SK-N-SH treated with all-trans-retinoic acid at 6 μM for 48 hours (cell line): ENCODE measurements around the gene TPCN1.

Experiments
- ATAC-seq: fragments of 200-7000 bp; cut with Tn5 transposase; 3 replicates; pipeline ENCODE4 v1.9.1; 2020; ENCODE audit warnings: mild to moderate bottlenecking, moderate library complexity
- ARNTL ChIP-seq: fragments of 450-650 bp; formaldehyde crosslinking; IDR thresholded peaks from 2 replicates; pipeline ENCODE4 v1.5.0; 2020; ENCODE audit warnings: low read depth, mild to moderate bottlenecking, moderate library complexity, borderline replicate concordance
- BACH2 ChIP-seq: fragments of 250-450 bp; sonication (Bioruptor Pico); IDR thresholded peaks from 2 replicates; pipeline ENCODE4 v1.9.0; 2021; ENCODE audit warnings: mild to moderate bottlenecking, borderline replicate concordance
- CSDC2 ChIP-seq: fragments of 250-450 bp; sonication (Bioruptor Pico); IDR thresholded peaks from 2 replicates; pipeline ENCODE4 v1.5.0; 2020; ENCODE audit warnings: mild to moderate bottlenecking, moderate library complexity
- GLIS3 ChIP-seq: fragments of 250-450 bp; sonication (Bioruptor Pico); IDR thresholded peaks from 2 replicates; pipeline ENCODE4 v1.5.0; 2020; ENCODE audit warnings: mild to moderate bottlenecking, moderate library complexity
- ISL1 ChIP-seq: fragments of 250-450 bp; sonication (Bioruptor Pico); IDR thresholded peaks from 2 replicates; pipeline ENCODE4 v2.1.2; 2022; ENCODE audit warnings: mild to moderate bottlenecking, moderate library complexity
- OSR1 ChIP-seq: fragments of 250-450 bp; sonication (Bioruptor Pico); IDR thresholded peaks from 2 replicates; pipeline ENCODE4 v1.8.0; 2022; ENCODE audit warnings: moderate library complexity, mild to moderate bottlenecking, inconsistent platforms
- RARB ChIP-seq: fragments of 250-450 bp; sonication (Bioruptor Pico); IDR thresholded peaks from 2 replicates; pipeline ENCODE4 v1.8.0; 2021; ENCODE audit warnings: mild to moderate bottlenecking, moderate library complexity
- TCF4 ChIP-seq: fragments of 250-450 bp; sonication (Bioruptor Pico); IDR thresholded peaks from 2 replicates; pipeline ENCODE4 v1.8.0; 2021; ENCODE audit warnings: mild to moderate bottlenecking, moderate library complexity, borderline replicate concordance
- TOX ChIP-seq: fragments of 250-450 bp; sonication (Bioruptor Pico); IDR thresholded peaks from 2 replicates; pipeline ENCODE4 v1.8.0; 2021; ENCODE audit warnings: mild to moderate bottlenecking, moderate library complexity, borderline replicate concordance
- TSHZ2 ChIP-seq: fragments of 250-450 bp; sonication (Bioruptor Pico); IDR thresholded peaks from 2 replicates; pipeline ENCODE4 v1.5.0; 2020; ENCODE audit warnings: mild to moderate bottlenecking, moderate library complexity
- ZC3H10 ChIP-seq: fragments of 250-450 bp; sonication (Bioruptor Pico); IDR thresholded peaks from 2 replicates; pipeline ENCODE4 v1.5.1; 2021; ENCODE audit warnings: mild to moderate bottlenecking, moderate library complexity
- ZFP3 ChIP-seq: fragments of 250-450 bp; sonication (Bioruptor Pico); IDR thresholded peaks from 2 replicates; pipeline ENCODE4 v1.5.0; 2020; ENCODE audit warnings: mild to moderate bottlenecking, moderate library complexity
- ZFP30 ChIP-seq: fragments of 450-650 bp; formaldehyde crosslinking; IDR thresholded peaks from 2 replicates; pipeline ENCODE4 v1.5.0; 2022; ENCODE audit warnings: mild to moderate bottlenecking, moderate library complexity
- ZNF565 ChIP-seq: fragments of 450-650 bp; formaldehyde crosslinking; conservative IDR thresholded peaks from 2 replicates; pipeline ENCODE4 v1.5.0; 2020; ENCODE audit warnings: low read depth, mild to moderate bottlenecking, moderate library complexity
- ZNF8 ChIP-seq: fragments of 450-650 bp; formaldehyde crosslinking; IDR thresholded peaks from 2 replicates; pipeline ENCODE4 v1.5.0; 2020; ENCODE audit warnings: mild to moderate bottlenecking, moderate library complexity
- TF ChIP-seq, protein P1 (sequence below): fragments of 250-450 bp; sonication (Bioruptor Pico); IDR thresholded peaks from 2 replicates; pipeline ENCODE4 v1.8.0; 2021; ENCODE audit warnings: low read depth, mild to moderate bottlenecking, moderate library complexity, borderline replicate concordance
- TF ChIP-seq, protein P2 (sequence below): fragments of 250-450 bp; sonication (Bioruptor Pico); IDR thresholded peaks from 2 replicates; pipeline ENCODE4 v1.5.1; 2021; ENCODE audit warnings: mild to moderate bottlenecking, moderate library complexity

TPCN1 gene

GRCh38 chr12:113244047-113244460 is 22.8 kb downstream of the TPCN1 start:
- no peak for TF ChIP-seq CSDC2 (CRISPR knock-in tag)
- no peak for TF ChIP-seq GLIS3 (CRISPR knock-in tag)
- no peak for TF ChIP-seq OSR1 (CRISPR knock-in tag)
- TF ChIP-seq TOX (CRISPR knock-in tag): no peak
- no peak for TF ChIP-seq ISL1 (CRISPR knock-in tag)
- TF ChIP-seq ZC3H10 (CRISPR knock-in tag): no peak
- TF ChIP-seq ZNF8 (CRISPR knock-in tag): no peak
- TF ChIP-seq BACH2 (CRISPR knock-in tag): no peak
- TF ChIP-seq, protein P1, sequence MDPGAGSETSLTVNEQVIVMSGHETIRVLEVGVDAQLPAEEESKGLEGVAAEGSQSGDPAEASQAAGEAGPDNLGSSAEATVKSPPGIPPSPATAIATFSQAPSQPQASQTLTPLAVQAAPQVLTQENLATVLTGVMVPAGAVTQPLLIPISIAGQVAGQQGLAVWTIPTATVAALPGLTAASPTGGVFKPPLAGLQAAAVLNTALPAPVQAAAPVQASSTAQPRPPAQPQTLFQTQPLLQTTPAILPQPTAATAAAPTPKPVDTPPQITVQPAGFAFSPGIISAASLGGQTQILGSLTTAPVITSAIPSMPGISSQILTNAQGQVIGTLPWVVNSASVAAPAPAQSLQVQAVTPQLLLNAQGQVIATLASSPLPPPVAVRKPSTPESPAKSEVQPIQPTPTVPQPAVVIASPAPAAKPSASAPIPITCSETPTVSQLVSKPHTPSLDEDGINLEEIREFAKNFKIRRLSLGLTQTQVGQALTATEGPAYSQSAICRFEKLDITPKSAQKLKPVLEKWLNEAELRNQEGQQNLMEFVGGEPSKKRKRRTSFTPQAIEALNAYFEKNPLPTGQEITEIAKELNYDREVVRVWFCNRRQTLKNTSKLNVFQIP (CRISPR knock-in tag): no peak
- TF ChIP-seq TSHZ2 (CRISPR knock-in tag): no peak
- no peak for TF ChIP-seq ZNF565 (CRISPR knock-in tag)
- peak; percentile 27 for ATAC-seq

DNA sequence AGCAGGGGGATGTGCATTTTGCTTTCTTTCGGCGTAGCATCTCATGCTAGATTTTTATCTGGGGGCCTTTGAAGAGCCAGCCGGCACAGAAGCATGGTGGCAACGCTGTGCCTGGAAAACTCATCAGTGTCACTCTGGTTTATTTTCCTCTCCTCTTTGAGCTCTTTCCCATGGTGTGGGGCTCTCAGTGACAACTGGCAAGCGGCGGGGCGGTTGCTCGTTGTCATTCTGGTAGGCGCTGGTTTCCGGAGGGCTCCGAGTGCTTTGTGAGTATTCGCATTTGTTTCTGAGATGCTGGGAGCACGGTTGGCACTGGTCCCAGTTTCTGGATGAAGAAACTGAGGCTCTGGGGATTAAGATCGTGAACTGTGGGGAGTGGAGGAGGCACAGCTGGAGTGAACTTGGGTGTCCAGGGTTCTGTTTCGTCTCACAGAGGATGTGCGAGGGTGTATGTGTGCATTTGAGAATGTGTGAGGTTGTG is 23.3 kb downstream of the TPCN1 start:
- ATAC-seq: no peak
- TF ChIP-seq TSHZ2 (CRISPR knock-in tag): 0 out of 2 replicates have a peak, but pooled peaks have one; percentile 27
- no peak for TF ChIP-seq ISL1 (CRISPR knock-in tag)

DNA sequence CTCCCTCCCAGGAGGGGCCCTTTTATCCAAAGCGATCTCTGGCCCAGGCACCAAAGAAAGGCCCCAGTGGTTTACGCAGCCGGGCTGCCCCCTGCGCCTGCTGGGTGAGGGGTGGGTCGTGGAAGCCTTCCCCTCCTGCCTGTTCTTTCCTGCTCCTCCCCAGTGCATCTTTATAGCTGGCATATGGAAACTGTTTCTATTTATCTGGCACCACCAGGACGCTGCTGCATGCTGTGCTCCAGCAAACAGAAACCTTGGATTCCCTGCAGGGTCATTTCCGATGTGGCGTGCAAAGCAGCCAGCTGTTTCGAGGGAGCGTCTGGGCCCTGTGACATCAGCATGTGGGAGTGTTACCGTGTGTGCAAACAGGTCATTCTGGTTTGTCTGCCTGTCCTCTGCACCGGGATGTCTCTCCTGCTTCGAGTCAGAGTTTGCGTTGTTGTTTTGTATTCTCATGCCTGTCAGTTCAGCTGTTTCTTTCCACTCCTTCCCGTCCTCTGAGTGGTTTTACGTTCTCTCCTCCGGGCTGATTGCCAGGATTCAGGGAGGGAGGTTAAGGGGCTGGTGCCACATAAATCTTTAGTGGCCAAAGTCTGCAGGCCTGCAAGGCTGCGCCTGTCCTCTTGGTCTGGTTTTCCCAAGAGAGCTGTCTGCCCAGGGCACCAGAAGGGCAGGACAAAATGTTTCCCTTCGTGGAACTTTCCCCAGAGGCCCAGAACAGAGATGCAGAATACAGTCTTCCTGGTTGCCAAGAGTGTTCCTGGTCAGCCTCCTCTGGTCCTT is 24.6 kb downstream of the TPCN1 start:
- ATAC-seq: peak; percentile 72

More for the DNA sequence above, 24.6 kb downstream of the TPCN1 start:
- TF ChIP-seq GLIS3 (CRISPR knock-in tag): no peak
- no peak for TF ChIP-seq ARNTL (CRISPR knock-in tag)
- TF ChIP-seq TSHZ2 (CRISPR knock-in tag): peak; percentile 48; the same call in 1 of the 2 replicates
- TF ChIP-seq, protein P1 (CRISPR knock-in tag): no peak
- no peak for TF ChIP-seq ZC3H10 (CRISPR knock-in tag)
- no peak for TF ChIP-seq ISL1 (CRISPR knock-in tag)
- peak; percentile 47; the same call in 1 of the 2 replicates for TF ChIP-seq TCF4
- no peak for TF ChIP-seq ZFP30 (CRISPR knock-in tag)
- TF ChIP-seq TOX (CRISPR knock-in tag): no peak
- no peak for TF ChIP-seq RARB
- TF ChIP-seq ZFP3 (CRISPR knock-in tag): no peak
- no peak for TF ChIP-seq OSR1 (CRISPR knock-in tag)
- TF ChIP-seq, protein P2, sequence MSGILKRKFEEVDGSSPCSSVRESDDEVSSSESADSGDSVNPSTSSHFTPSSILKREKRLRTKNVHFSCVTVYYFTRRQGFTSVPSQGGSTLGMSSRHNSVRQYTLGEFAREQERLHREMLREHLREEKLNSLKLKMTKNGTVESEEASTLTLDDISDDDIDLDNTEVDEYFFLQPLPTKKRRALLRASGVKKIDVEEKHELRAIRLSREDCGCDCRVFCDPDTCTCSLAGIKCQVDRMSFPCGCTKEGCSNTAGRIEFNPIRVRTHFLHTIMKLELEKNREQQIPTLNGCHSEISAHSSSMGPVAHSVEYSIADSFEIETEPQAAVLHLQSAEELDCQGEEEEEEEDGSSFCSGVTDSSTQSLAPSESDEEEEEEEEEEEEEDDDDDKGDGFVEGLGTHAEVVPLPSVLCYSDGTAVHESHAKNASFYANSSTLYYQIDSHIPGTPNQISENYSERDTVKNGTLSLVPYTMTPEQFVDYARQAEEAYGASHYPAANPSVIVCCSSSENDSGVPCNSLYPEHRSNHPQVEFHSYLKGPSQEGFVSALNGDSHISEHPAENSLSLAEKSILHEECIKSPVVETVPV (CRISPR knock-in tag): no peak
